EL (cell line): Measurements from ENCODE around the gene TRIO.

ENCODE experiments used
- DNase-seq: peaks from one replicate; pipeline ENCODE4 v3.0.0-alpha.2; 2016

The TRIO gene

GRCh38 chr5:14472986-14473567 lies 329.9 kb downstream of the TRIO start:
- DNase-seq, result no peak

DNA sequence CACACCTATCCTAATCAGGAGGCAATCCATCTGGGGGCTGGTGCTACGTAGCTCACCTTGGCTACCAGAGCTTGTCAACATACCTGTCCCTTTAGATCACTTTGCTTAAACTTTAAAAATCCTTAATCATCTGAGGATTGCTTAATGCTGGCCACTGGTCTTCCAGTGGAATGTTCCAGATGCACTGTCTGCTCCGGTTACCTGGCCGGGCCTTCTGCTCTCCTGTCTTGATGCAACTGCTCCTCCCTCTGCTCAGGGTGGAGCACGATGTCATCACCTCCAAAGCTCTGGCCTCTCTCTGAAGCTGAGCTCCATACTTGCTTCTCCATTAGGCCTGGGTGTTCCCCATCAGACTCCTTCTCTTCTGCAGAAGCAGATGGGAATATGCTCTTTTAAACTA lies 331.9 kb downstream of the TRIO start:
- DNase-seq, result no peak

- peak; percentile 73 for DNase-seq
Observed at GRCh38 chr5:14476786-14477435, 333.8 kb downstream of the TRIO start.

GRCh38 chr5:14479143-14479696 lies 336.1 kb downstream of the TRIO start:
- DNase-seq, result no peak

- no peak for DNase-seq
Observed at GRCh38 chr5:14481349-14481748, 338.2 kb downstream of the TRIO start.

DNA sequence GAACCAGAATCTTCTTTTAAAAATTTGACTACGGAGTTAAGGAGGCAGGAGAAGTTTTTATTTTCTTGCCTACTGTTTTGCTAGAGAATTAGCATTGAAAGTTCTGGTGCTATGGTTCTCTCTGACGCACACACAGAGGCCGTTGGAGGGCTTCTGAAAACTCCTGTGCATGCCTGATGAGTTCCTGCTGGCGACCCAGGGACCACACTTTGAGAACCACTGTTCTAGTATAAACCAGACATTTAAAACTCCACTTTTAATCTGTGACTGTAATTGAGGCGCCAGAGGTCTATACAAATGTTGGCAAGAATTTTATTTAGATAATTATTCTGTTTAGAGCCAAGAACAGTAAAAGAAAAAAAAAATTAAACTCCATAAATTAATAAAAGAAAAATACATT lies 338.9 kb downstream of the TRIO start:
- no peak for DNase-seq

DNA sequence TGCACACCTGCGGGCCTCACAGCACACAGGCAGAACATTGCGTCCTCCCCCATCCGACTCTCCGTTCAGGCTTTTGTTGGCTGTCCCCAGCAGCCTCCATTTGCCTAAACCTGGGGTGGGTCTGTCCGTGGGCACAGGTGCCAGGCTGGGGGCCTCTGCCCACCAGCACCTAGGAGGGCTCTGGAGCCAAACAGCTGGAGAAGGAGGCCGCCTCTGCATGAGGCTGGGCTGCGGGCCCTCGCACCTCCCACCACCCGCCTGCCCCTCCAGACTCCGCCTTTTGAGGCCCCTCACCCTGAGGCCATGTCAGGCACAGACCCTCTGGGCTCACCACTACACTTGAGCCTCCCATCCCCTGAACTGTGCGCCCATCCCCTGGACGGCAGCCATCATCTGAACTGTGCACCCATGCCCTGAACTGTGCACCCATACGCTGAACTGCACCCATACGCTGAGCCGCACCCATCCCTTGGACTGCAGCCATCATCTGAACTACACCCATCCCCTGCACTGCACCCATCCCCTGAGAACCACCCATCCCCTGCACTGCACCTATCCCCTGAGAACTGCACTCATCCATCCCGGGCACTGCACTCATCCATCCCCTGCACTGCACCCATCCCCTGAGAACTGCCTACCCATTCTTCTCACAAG lies 340.5 kb downstream of the TRIO start:
- no peak for DNase-seq

DNA sequence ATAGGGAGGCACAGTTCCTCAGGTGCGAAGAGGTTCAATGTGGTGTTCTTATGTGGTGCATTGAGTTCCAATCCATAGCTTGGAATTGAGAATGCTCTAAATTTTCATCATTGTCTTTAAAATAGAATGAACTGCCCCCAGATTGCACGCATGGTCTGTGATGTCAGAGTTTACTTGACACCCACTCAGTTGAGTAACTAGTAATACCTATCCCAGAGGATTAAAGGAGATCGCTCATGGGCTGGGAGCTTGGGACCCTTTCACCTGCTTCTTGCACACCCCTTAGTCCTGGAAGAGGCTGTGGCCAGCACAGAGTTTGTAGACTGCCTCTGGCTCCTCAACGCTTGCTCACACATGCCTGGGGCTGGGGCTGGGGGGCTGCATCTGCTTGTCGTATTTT lies 343.3 kb downstream of the TRIO start:
- no peak for DNase-seq

- DNase-seq, result no peak
Observed at GRCh38 chr5:14486996-14487896, 344.1 kb downstream of the TRIO start.

DNA sequence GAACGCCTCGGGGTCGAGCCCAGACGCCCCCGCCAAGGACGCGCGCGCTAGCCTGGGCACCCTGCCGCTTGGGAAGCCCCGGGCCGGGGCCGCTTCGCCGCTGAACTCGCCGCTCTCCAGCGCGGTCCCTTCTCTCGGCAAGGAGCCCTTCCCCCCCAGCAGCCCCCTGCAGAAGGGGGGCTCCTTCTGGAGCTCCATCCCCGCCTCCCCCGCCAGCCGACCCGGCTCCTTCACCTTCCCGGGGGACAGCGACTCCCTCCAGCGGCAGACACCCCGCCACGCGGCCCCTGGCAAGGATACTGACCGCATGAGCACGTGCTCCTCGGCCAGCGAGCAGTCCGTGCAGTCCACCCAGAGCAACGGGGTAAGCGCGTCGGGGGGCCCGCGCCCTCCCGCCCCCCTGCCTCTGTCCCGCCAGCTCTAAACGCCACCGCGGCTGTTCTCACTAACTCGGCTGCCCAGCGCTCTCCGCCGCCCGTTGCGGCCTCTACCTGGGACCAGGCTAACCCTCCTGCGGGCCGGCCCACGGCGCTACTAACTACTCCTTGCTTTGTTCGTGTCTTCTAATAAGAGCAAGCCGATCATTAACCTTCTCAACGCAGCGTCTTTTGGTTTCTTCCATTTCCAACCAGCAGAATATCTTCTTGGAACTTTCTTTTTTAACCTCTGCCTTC lies 344.9 kb downstream of the TRIO start:
- DNase-seq, result no peak

GRCh38 chr5:14488709-14489108 lies 345.6 kb downstream of the TRIO start:
- no peak for DNase-seq

GRCh38 chr5:14489643-14490042 lies 346.5 kb downstream of the TRIO start:
- no peak for DNase-seq

DNA sequence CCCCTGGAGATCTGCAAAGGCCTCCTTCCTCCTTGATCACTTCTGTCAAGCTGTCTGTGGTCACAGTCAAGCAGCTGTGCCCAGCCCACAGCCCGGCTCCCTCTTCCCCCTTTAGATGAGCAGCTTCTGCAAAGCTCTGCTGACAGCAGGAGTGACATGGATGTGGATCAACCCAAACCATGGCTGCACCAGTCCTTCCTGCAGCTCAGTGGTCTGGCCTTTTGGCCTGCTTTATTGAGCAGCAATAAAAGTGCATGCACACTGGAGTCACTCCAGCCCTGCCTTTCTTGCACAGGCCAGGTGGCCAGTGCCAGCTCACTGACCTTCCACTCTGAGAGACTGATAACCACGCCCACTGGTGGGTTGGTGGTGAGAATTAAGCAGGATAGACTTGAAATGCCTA lies 347.2 kb downstream of the TRIO start:
- no peak for DNase-seq

DNA sequence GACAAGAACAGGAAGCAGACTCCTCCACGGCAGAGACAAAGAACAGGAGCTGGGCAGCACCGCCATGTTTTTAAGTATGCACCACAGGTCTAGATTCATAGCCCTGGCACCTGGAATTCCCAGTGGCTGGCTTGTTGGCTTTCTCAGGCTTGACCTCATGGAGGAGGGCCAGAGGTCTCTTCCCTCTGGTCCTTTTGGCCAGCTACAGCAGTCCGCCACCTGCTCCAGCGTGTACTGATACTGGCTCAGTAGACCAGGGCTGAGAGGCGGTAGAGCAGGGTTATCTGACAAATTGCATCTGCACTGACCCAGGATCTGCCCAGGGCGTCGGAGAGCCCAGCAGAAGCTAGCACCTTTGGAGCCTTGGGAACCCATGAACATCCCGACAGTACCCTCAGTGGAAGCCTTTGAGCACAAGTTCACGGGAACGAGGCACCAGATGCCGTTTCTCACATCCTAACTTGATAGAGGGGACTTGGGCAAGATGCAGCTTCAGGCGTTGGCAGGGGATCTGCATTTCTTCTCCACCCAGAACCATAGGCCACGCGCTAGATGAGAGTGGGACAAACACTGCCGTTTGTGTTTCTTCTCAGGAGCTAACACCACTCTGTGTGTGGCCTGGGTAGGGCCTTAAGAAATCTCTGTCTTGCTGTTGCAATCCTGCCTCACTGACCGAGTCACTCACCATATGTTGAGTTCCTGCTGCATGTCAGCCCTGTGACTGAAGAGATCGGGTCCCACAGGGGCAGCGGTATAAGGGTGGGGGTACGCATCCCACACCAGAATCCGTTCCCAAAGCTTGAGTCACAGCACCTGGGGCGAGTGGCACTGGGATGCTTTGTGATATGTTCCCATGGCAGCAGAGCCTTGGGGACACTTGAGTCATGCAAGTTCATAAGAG lies 348.1 kb downstream of the TRIO start:
- DNase-seq, result peak; percentile 41

GRCh38 chr5:14492331-14492964 lies 349.3 kb downstream of the TRIO start:
- no peak for DNase-seq

DNA sequence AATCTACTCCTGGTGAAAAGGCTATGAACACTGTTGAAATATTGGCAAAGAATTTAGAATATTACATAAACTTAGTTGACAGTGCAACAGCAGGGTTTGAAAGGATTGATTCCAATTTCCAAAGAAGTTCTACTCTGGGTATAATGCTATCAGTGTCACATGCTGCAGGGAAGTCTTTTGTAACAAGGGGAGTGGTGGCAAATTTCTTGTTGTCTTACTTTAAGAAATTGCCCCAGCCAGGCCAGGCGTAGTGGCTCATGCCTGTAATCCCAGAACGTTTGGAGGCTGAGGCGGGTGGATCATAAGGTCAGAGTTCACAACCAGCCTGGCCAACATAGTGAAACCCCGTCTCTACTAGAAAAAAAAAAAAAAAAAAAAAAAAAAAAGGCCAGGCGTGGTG lies 352.2 kb downstream of the TRIO start:
- DNase-seq, result no peak

- DNase-seq, result no peak
Observed at GRCh38 chr5:14497311-14497710, 354.2 kb downstream of the TRIO start.

DNA sequence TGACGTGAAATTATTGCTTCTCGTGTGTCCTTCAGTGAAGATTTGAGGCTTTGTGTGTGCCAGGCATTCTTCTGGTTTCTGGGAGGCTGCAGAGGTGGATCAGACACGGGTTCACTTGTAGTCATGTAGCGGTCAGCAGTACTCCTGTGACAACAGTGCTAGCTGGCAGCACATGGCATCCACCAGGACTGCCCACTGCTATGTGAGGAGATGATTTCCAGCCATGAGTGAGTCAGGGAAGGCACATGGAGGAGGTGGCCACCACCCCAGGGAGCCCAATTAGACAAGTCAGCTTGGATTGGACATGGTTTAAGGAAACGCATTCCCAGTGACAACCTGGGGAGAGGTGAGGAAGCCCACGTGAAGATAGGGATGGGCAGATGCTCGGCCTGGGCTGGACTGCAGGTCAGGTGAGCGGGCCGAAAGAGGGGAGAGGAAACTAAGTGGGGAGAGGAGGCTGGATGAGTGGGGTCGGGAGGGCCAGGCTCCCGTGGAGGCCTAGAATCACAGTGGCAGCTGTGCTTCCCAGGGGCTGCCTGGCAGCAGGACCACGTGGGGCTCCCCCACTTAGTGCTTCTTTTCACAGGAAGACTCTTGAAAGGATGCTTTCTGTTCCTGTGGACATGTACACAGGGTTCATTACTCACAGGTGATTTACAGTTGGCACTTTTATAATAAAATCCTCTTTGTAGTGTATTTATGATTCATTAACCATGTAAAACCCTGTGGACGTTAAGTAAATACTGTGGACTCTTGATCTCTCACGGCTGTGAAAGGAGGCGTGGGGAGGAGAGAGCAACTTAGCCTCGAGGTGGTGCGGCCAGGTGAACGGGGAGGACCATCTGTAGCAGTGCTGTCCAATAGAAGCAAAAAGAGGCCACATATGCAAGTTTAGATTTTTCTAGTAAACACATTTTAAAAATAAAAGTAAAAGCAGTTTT lies 358.5 kb downstream of the TRIO start:
- DNase-seq, result no peak

- no peak for DNase-seq
Observed at GRCh38 chr5:14502294-14502690, 359.1 kb downstream of the TRIO start.
